Ovary (tissue), 3 donors: ENCODE results near the gene MCF2L.

Experiments used
- CTCF ChIP-seq, 3 donors: fragments of 450-650 bp in 2 of 3; fragments of 200-600 bp in 1 of 3; IDR thresholded peaks; one replicate each; pipeline versions ENCODE4 v1.5.1 to v1.8.0; 2016 to 2022; ENCODE audit warnings: antibody characterized with exemption in 3 of 3, mild to moderate bottlenecking in 1 of 3
- EP300 ChIP-seq: sonication (generic); formaldehyde crosslinking; IDR thresholded peaks from one replicate; pipeline ENCODE4 v1.6.1; 2017; ENCODE audit warnings: antibody characterized with exemption
- donor health status: DM: no; HTN: no; CAD: no.

GRCh38 chr13:112975401-112975939, 6.5 kb downstream of the MCF2L start:
- TF ChIP-seq CTCF (IDR thresholded peaks at IDR 0.05) (no peak), EP300 (no peak)
